Fibroblast of gingiva (primary cell): Measurements from ENCODE around the gene CCDC8.
"Not testable (repeated sequence)": the region's sequence is repeated elsewhere in the genome, so short reads cannot be mapped to it uniquely, and the experiment has no call there.

ENCODE experiments used
- DNase-seq: peaks from one replicate; pipeline ENCODE4 v3.0.0-alpha.2; 2011; ENCODE audit warnings: low read depth

Gene CCDC8, protein sequence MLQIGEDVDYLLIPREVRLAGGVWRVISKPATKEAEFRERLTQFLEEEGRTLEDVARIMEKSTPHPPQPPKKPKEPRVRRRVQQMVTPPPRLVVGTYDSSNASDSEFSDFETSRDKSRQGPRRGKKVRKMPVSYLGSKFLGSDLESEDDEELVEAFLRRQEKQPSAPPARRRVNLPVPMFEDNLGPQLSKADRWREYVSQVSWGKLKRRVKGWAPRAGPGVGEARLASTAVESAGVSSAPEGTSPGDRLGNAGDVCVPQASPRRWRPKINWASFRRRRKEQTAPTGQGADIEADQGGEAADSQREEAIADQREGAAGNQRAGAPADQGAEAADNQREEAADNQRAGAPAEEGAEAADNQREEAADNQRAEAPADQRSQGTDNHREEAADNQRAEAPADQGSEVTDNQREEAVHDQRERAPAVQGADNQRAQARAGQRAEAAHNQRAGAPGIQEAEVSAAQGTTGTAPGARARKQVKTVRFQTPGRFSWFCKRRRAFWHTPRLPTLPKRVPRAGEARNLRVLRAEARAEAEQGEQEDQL

GRCh38 chr19:46413262-46414031 lies at the start of gene CCDC8:
Gene CCDC8, minus strand, starts transcription at chr19:46413564. Its CDS starts 754 bp downstream, at chr19:46412810.
- DNase-seq: peak; percentile 79

- no peak for DNase-seq
These were observed 48.2 kb upstream of the CCDC8 start for GRCh38 chr19:46461537-46461936.

GRCh38 chr19:46460981-46461380 lies 47.6 kb upstream of the CCDC8 start:
- no peak for DNase-seq

DNA sequence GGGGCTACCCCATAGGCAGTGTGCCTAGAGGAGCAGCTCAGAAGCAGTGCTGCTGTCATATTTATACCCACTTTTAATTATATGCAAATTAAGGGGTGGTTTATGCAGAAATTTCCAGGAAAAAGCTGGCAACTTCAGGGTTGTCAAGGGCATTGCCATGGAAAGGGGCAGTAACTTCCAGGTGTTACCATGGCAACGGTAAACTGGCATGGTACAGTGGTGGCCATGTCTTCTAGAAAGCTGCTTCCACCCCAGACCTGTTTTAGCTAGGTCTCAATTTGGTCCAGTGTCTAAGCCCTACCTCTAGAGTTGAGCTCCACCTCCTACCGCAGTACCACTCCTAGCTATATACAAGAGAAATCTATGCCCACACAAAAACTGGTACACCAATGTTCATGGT lies 46.7 kb upstream of the CCDC8 start:
- no peak for DNase-seq

GRCh38 chr19:46456930-46457329 lies 43.6 kb upstream of the CCDC8 start:
- no peak for DNase-seq

GRCh38 chr19:46454244-46454643 lies 40.9 kb upstream of the CCDC8 start:
- DNase-seq: no peak

DNA sequence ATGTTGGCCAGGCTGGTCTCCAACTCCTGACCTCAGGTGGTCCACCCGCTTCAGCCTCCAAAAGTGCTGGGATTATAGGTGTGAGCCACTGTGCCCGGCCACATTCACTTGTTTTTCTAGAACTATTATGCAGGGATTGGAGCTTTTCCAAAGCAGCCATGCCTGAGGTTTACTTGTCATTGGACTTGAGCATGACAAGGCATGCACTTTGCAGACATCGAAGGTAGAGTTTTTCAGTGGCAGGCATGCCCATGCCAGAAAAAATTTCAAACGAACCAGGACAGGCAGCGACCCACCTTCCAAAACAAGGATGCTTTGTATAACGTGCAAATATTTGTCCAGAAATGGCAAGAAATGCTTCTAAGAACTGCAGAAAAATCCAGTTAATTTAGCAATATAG lies 40.3 kb upstream of the CCDC8 start:
- DNase-seq: no peak

GRCh38 chr19:46452186-46452585 lies 38.8 kb upstream of the CCDC8 start:
- DNase-seq: no peak

GRCh38 chr19:46451352-46451751 lies 38.0 kb upstream of the CCDC8 start:
- DNase-seq: no peak

- no peak for DNase-seq
These were observed 37.4 kb upstream of the CCDC8 start for GRCh38 chr19:46450737-46451136.

DNA sequence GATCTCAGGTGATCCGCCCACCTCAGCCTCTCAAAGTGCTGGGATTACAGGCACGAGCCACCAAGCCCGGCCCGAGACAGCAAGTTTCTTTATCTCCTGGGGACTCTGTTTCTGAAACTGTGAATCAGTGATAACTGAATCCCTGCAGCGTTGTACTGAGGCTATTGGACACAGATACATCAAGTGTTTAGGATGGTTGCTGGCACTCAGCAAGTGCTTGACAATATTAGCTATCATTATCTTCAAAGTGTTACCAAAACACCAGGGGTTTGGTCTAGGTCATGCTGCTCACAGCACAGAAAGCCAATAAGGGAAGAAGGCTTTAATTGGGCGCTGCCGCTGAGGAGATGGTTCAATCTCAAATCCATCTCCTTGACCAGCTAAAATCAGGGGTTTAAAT lies 35.9 kb upstream of the CCDC8 start:
- no peak for DNase-seq

DNA sequence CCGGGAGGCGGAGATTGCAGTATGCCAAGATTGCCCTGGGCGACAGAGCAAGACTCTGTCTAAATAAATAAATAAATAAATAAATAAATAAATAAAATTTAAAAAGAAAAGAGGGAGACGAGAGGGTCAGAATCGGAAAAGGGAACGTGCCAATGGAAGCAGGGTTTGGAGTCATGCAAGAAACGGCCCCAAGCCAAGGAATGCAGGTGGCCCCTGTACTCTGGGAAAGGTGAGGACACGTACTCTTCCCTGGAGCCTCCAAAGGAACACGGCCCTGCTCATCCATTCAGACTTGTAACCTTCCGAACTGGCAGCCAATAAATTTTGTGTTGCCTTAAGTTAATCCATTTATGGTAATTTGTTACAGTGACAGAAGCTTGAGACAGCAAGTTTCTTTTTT lies 35.2 kb upstream of the CCDC8 start:
- no peak for DNase-seq

DNA sequence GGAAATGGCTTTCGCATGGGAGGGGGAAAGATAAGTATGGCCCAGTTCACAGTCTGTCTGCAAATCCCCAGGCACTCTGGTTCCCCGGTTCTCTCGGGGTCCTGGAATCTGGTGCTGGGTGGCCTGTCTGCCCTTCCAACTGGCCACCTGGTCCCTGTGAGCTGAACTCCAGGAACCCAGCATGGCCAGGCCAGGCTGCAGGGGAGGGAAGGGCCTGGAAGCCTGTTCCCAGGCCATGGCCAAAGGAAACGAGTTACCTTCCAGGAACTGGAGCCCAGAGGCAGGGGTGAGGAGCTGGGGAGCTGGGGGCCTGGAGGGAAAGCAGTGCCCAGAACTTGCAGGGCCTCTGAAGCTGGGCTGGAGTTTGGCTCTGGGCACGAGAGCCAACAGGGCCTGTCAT lies 34.5 kb upstream of the CCDC8 start:
- no peak for DNase-seq

DNA sequence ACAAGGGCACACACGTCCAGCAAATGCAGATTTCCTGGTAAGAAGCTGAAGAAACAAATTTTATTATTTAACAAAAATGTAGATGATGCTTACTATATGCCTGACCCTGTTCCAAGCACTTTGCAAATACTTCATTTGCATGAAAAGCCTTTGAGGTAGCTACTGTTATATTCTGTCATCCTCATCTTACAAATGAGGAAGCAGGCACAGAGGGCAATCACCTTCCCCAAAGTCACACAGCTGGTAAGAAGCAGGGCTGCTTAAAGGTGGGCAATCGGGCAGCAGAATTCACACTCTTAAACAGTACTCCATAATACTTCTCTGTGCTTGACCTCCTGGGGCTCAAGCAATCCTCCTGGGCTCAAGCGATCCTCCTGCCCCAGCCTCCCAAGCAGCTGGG lies 33.6 kb upstream of the CCDC8 start:
- DNase-seq: no peak

DNA sequence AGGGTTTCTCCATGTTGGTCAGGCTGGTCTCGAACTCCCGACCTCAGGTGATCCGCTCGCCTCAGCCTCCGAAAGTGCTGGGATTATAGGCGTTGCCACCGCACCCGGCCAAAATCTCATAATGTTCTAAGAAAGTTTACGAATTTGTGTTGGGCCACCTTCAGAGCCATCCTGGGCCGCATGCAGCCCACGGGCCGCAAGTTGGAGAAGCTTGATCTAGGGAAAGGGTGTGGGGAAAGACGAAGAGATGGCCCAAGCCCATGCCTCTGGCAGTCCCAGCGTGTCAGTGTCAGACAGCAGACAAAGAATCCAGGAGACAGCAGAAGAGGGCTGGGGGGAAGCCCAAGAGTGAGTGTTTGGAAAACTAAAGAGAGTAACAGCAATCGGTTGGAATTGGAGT lies 32.7 kb upstream of the CCDC8 start:
- no peak for DNase-seq

GRCh38 chr19:46442808-46443450 lies 29.6 kb upstream of the CCDC8 start:
- peak; percentile 59 for DNase-seq

DNA sequence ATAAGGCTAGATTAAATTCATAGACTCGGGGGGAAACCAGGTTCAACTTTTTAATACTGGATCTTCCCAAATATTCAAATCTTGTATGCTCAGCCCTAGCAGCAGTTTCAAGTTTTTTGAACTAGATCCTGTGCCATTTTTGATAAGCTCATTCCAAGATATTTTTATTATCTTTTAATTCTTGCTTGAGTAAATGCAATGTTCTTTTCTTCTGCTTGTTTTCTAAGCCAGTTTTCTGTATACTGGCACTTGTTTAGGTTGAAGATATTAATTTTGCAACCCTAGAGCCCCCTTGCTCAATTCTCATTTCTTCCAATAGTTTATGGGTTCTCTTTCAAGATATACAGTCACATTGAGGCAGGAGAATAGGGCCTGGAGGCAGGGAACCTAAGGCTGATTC lies 28.5 kb upstream of the CCDC8 start:
- no peak for DNase-seq

- not testable (repeated sequence) for DNase-seq
These were observed 22.3 kb upstream of the CCDC8 start for GRCh38 chr19:46435689-46436088.

- DNase-seq: no peak
These were observed 21.6 kb upstream of the CCDC8 start for GRCh38 chr19:46435009-46435408.

- not testable (repeated sequence) for DNase-seq
These were observed 20.1 kb upstream of the CCDC8 start for GRCh38 chr19:46433470-46433869.

GRCh38 chr19:46431824-46432223 lies 18.5 kb upstream of the CCDC8 start:
- no peak for DNase-seq

DNA sequence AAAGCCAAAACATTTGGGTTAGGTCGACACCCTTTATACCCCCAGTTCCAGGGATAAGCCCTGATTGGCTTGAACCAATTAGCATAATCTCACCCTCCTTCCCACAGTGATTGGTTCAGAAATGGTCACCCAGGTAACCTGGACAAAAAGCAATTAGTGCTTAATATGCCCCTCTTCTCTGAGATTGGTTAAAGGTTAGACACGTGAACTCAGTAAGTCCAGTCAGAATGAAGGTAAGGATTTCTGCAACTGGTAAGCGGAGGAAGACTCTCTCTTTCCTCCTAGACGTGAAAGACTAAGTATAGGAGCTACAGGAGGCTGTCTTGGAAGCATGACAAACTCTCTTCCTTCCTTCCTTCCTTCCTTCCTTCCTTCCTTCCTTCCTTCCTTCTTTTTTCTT lies 16.6 kb upstream of the CCDC8 start:
- DNase-seq: no peak
